Coronary artery (tissue), 2 donors: ENCODE data around the gene JAZF1.

ENCODE experiments used
- DNase-seq: peaks from one replicate; pipeline ENCODE4 v3.0.0-alpha.2; 2017; ENCODE audit warnings: low spot score
- H3K27ac ChIP-seq, 2 donors: fragments of 200-600 bp; sonication (generic); one replicate each; pipeline ENCODE4 v1.5.1; 2016 to 2019
- H3K4me3 ChIP-seq: fragments of 200-600 bp; sonication (generic); 2 replicates; pipeline ENCODE4 v1.5.1; 2016; ENCODE audit warnings: mild to moderate bottlenecking, moderate library complexity
- CTCF ChIP-seq: fragments of 200-600 bp; sonication (generic); IDR thresholded peaks from one replicate; pipeline ENCODE4 v1.5.1; 2019; ENCODE audit warnings: antibody characterized with exemption

The JAZF1 gene

GRCh38 chr7:28192786-28193585 is 12.4 kb upstream of the JAZF1 start:
- Histone ChIP-seq H3K27ac (no peak overlapping the region), H3K4me3 (no peak overlapping the region)
- TF ChIP-seq CTCF: no peak
- DNase-seq: no peak

- no peak overlapping the region for H3K4me3 ChIP-seq
- no peak for DNase-seq
Measured at GRCh38 chr7:28191751-28192150, 11.2 kb upstream of the JAZF1 start.

GRCh38 chr7:28191184-28191583 is 10.6 kb upstream of the JAZF1 start:
- Histone ChIP-seq H3K4me3 (no peak overlapping the region), H3K27ac (no peak overlapping the region)
- TF ChIP-seq CTCF: no peak
- no peak for DNase-seq

More at GRCh38 chr7:28191751-28192150, 11.2 kb upstream of the JAZF1 start:
- no peak overlapping the region for H3K27ac ChIP-seq
- no peak for TF ChIP-seq CTCF

GRCh38 chr7:28190077-28190710 is 9.6 kb upstream of the JAZF1 start:
- H3K4me3 ChIP-seq: peak overlapping the region; percentile 36
- H3K27ac ChIP-seq: no peak overlapping the region
- DNase-seq: no peak
- no peak for TF ChIP-seq CTCF

- Histone ChIP-seq H3K27ac (no peak overlapping the region), H3K4me3 (no peak overlapping the region)
- no peak for TF ChIP-seq CTCF
- DNase-seq: no peak
Measured at GRCh38 chr7:28187012-28187411, 6.4 kb upstream of the JAZF1 start.

- TF ChIP-seq CTCF: no peak
- no peak overlapping the region for H3K27ac ChIP-seq
- no peak for DNase-seq
- no peak overlapping the region for H3K4me3 ChIP-seq
Measured at GRCh38 chr7:28183627-28184026, 3.0 kb upstream of the JAZF1 start.

- H3K4me3 ChIP-seq: no peak overlapping the region
- no peak for DNase-seq
- peak overlapping the region in 1 of 2 donors; percentile 60 for H3K27ac ChIP-seq
- TF ChIP-seq CTCF: no peak
Measured at GRCh38 chr7:28182071-28182471, 1.5 kb upstream of the JAZF1 start.
